Sigmoid colon (tissue), 7 donors: ENCODE results near the gene TPCN1. TPM values are rescaled to one million over a fixed set of nuclear protein-coding genes. Genes with fewer than 3 reads are reported as not detected.

Source experiments
- DNase-seq: peaks from one replicate; pipeline ENCODE4 v3.0.0-alpha.2; 2019
- H3K27ac ChIP-seq, 4 donors: fragments of 200-600 bp; sonication (generic); one replicate each; pipeline ENCODE4 v1.5.1; 2016 to 2019; ENCODE audit warnings: mild to moderate bottlenecking in 1 of 4
- H3K27me3 ChIP-seq, 3 donors: fragments of 200-600 bp; sonication (generic); one replicate each; pipeline ENCODE4 v1.5.1; 2019; ENCODE audit warnings: mild to moderate bottlenecking in 1 of 3
- H3K36me3 ChIP-seq, 4 donors: fragments of 200-600 bp; sonication (generic); one replicate each; pipeline ENCODE4 v1.5.1; 2016 to 2019
- H3K4me1 ChIP-seq, 4 donors: fragments of 200-600 bp; sonication (generic); one replicate each; pipeline ENCODE4 v1.5.1; 2017 to 2019
- H3K4me3 ChIP-seq, 4 donors: fragments of 200-600 bp; sonication (generic); one replicate each; pipeline ENCODE4 v1.5.1; 2017 to 2019; ENCODE audit warnings: mild to moderate bottlenecking in 2 of 4, moderate library complexity in 1 of 4
- H3K9me3 ChIP-seq, 4 donors: fragments of 200-600 bp in 3 of 4; sonication (generic) in 3 of 4; one replicate each; pipeline versions ENCODE4 v1.5.1 to v1.6.1; 2013 to 2019
- EP300 ChIP-seq, 4 donors: sonication (generic); formaldehyde crosslinking; IDR thresholded peaks; one replicate each; pipeline ENCODE4 v1.6.1; 2017; ENCODE audit warnings: antibody characterized with exemption in 4 of 4
- POLR2A ChIP-seq, 2 donors: fragments of 450-650 bp; IDR thresholded peaks; one replicate each; pipeline ENCODE4 v1.6.1; 2016; ENCODE audit warnings: antibody characterized with exemption in 2 of 2, mild to moderate bottlenecking in 2 of 2, moderate library complexity in 2 of 2
- POLR2AphosphoS5 ChIP-seq, 4 donors: sonication (generic); formaldehyde crosslinking; IDR thresholded peaks; one replicate each; pipeline ENCODE4 v1.6.1; 2017; ENCODE audit warnings: antibody characterized with exemption in 4 of 4
- WGBS, 2 donors: extraction: QIAGEN DNeasy Blood & Tissue Kit; methylation state at CpG; one replicate each; pipeline ENCODE4 v1.1.7; 2013; 5-methylcytosine and 5-hydroxymethylcytosine counted together
- intact Hi-C: fragments of 100-400 bp; cut with DNase I; formaldehyde crosslinking; loops from one replicate; pipeline ENCODE4 v1.15.1; 2023
- polyA plus RNA-seq, 3 donors: library from polyadenylated mRNA; stranded (reverse); fragments of 200-250 nt; gene quantifications; one replicate each; pipeline ENCODE4 v1.2.3, GENCODE V29; 2013
- total RNA-seq, 4 donors: library from RNA; depleted of rRNA; stranded (reverse); fragments of >200 nt; gene quantifications; one replicate each; pipeline ENCODE4 v1.1.0, GENCODE V29; 2016
- TF ChIP-seq, protein P1 (sequence below), 4 experiments: fragments of 450-650 bp in 3 of 4; fragments of 200-600 bp in 1 of 4; IDR thresholded peaks; one replicate each; pipeline ENCODE4 v1.5.1; 2016 to 2019; ENCODE audit warnings: antibody characterized with exemption in 4 of 4, mild to moderate bottlenecking in 3 of 4, moderate library complexity in 2 of 4
- donor health status: healthy with polysubstance abuse.
- donor health status: Bipolar disorder and iron deficiency.
- donor health status: healthy.

TPCN1 gene
- total RNA-seq (10 to 100 TPM; 25.7 to 51.5 (median 28.9) TPM), polyA plus RNA-seq (10 to 100 TPM in 1 of 3 donors, 1 to 10 TPM in 2; 6.0 to 51.0 (median 9.7) TPM)

DNA sequence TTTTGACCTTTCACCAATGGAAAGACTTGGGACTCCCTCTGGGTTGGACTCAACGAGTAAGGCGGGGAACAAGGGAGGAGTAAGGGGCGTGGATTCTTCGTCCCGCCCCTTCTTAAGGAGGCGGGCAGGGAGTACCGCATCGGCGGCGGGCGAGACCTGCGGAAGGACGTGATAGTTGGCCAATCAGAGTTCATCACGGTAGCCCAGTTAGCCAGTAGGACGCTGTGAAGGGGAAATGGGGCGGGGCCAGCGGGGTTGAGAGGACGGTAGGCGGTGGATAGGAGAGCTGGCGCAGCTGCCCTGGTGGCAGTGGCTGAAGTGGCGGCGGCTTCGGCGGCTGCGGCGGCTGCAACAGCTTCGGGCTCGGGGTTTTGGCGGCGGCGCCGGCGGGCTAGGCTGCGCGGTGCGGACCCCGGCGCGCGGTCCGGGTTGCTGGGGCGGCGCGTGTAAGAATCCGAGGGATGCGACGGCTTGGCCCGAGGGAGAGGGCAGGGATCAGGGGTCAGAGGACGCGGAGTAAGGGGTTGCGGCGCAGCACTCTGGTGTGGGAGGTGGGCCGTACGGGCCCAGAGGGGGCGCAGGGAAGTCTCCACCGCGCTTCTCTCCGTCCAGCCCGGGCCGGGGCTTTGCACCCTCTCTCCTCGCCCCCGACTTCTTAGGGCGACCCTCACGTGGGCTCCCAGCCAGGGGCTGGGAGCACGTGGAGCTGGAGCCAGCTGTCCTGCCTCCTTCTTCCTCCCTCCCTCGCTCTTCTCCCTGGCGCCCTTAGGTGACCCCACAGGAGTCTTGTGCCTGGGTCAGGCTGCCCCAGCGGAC, at the start of gene TPCN1:
TSS of gene TPCN1 (plus strand) at position 284 of the 816 bp plus-strand sequence. CDS start 5,389 bp downstream, outside the sequence.
- peak within 1 kb of the TSS; percentile 77 to 97 (median 94) for H3K4me3 ChIP-seq
- no peaks in the 10 kb centered on the region for H3K27me3 ChIP-seq
- intact Hi-C loops = loop anchor here (1.0 to 2.0 kb wide), 2 partner anchors 37 to 137 kb away; partner anchors contain the start of genes DDX54, PLBD2 and RITA1
- WGBS, 2 donors = 0 to 1% methylated on average over 68 of the region's 68 CpGs
- H3K27ac ChIP-seq = peak within 1 kb of the TSS; percentile 93 to 98 (median 96)
- peaks cover 0 to 38% (median 30%) of the 10 kb centered on the region in 4 donors for H3K4me1 ChIP-seq
- no peaks in the 10 kb centered on the region for H3K36me3 ChIP-seq
- no peaks in the 10 kb centered on the region for H3K9me3 ChIP-seq
- DNase-seq = peak; percentile 100
- TF ChIP-seq POLR2AphosphoS5 (IDR thresholded peaks at IDR 0.05) = peak; percentile 92 to 98 (median 98)
- TF ChIP-seq, protein P1, sequence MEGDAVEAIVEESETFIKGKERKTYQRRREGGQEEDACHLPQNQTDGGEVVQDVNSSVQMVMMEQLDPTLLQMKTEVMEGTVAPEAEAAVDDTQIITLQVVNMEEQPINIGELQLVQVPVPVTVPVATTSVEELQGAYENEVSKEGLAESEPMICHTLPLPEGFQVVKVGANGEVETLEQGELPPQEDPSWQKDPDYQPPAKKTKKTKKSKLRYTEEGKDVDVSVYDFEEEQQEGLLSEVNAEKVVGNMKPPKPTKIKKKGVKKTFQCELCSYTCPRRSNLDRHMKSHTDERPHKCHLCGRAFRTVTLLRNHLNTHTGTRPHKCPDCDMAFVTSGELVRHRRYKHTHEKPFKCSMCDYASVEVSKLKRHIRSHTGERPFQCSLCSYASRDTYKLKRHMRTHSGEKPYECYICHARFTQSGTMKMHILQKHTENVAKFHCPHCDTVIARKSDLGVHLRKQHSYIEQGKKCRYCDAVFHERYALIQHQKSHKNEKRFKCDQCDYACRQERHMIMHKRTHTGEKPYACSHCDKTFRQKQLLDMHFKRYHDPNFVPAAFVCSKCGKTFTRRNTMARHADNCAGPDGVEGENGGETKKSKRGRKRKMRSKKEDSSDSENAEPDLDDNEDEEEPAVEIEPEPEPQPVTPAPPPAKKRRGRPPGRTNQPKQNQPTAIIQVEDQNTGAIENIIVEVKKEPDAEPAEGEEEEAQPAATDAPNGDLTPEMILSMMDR (IDR thresholded peaks at IDR 0.05) = no peak
- peak; percentile 82 to 89 for TF ChIP-seq POLR2A (IDR thresholded peaks at IDR 0.05)
- TF ChIP-seq EP300 (IDR thresholded peaks at IDR 0.05) = no peak

DNA sequence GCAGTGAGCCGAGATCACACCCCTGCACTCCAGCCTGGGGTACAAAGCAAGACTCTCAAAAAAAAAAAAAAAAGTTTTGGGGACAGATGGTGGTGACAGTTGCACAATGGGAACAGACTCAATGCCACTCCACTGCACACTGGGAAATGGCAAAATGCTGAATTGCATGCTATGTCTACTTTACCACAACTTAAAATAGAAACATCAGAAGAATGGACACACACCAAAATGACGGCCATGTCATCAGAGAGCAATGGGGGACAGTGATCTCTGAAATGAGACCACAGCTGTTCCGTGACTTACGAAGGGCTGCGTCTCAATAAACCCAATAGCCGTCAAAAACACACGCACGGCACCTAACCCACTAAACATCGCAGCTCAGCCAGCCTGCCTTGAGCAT, 49.7 kb upstream of the TPCN1 start:
- Histone ChIP-seq H3K4me1 (no peaks in the 10 kb centered on the region), H3K4me3 (no peak overlapping the region), H3K9me3 (no peaks in the 10 kb centered on the region), H3K27me3 (no peaks in the 10 kb centered on the region), H3K36me3 (peaks cover 69 to 97% (median 77%) of the 10 kb centered on the region in 4 donors), H3K27ac (no peak overlapping the region)
- intact Hi-C loops = no loop called here
- DNase-seq = no peak
- 78 to 97% methylated on average over 9 of the region's 9 CpGs for WGBS, 2 donors
- TF ChIP-seq, protein P1 (IDR thresholded peaks at IDR 0.05) = no peak
- TF ChIP-seq POLR2A (IDR thresholded peaks at IDR 0.05) = no peak
- no peak for TF ChIP-seq EP300 (IDR thresholded peaks at IDR 0.05)
- no peak for TF ChIP-seq POLR2AphosphoS5 (IDR thresholded peaks at IDR 0.05)

DNA sequence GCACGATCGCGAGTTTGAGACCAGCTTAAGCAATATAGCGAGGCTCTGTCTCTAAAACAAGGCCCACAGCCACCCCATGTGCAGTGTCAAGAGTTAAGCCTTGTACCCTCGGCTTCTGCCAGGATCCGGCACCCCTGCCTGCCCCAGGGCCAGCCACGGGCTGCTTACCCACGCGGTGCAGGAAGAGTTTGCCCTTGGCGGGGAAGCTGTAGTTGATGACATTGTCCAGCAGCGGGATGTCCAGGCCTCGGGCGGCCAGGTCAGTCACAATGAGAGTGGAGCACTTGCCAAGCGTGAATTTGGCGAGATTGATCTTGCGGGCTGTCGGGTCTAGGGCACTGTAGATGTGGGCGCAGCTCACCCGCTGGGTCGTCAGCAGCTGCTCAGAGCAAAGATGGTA, 49.1 kb upstream of the TPCN1 start:
- peaks cover 72 to 97% (median 79%) of the 10 kb centered on the region in 4 donors for H3K36me3 ChIP-seq
- WGBS, 2 donors = 95 to 96% methylated on average over 20 of the region's 20 CpGs
- H3K4me1 ChIP-seq = no peaks in the 10 kb centered on the region
- H3K27ac ChIP-seq = no peak overlapping the region
- no peaks in the 10 kb centered on the region for H3K9me3 ChIP-seq
- no peak for DNase-seq
- TF ChIP-seq POLR2A (IDR thresholded peaks at IDR 0.05) (no peak), POLR2AphosphoS5 (IDR thresholded peaks at IDR 0.05) (no peak), EP300 (IDR thresholded peaks at IDR 0.05) (no peak)
- TF ChIP-seq, protein P1 (IDR thresholded peaks at IDR 0.05) = no peak
- H3K4me3 ChIP-seq = no peak overlapping the region
- H3K27me3 ChIP-seq = no peaks in the 10 kb centered on the region
- intact Hi-C loops = no loop called here

DNA sequence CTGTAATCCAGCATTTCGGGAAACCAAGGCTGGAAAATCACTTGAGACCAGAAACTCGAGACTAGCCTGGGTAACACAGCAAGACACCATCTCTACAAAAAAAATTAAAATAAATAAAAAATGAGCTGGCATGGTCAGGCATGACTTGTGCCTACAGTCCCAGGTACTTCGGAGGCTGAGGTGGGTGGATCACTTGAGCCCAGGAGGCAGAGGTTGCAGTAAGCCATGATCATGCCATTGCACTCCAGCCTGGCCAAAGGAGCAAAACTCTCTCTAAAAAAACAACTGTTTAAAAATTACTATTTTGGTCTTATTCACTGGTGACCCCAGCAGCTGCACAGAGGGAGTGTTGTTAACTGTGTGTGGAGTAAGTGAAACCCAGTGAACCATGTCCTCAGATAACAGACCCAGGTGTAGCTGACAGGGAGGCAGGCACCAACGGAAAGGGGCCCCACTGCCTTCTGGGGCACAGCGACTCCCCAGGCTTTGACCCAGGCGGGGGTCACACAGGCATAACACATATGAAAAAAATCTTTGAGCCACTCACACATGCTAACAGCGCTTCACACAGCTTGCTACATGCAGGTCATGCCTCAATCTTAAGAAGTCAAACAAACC, 48.1 kb upstream of the TPCN1 start:
- no peak overlapping the region for H3K27ac ChIP-seq
- no peak overlapping the region for H3K4me3 ChIP-seq
- no peaks in the 10 kb centered on the region for H3K9me3 ChIP-seq
- H3K36me3 ChIP-seq = peaks cover 72 to 97% (median 81%) of the 10 kb centered on the region in 4 donors
- TF ChIP-seq EP300 (IDR thresholded peaks at IDR 0.05) (no peak), POLR2AphosphoS5 (IDR thresholded peaks at IDR 0.05) (no peak), POLR2A (IDR thresholded peaks at IDR 0.05) (no peak)
- TF ChIP-seq, protein P1 (IDR thresholded peaks at IDR 0.05) = no peak
- DNase-seq = no peak
- intact Hi-C loops = no loop called here
- H3K4me1 ChIP-seq = no peaks in the 10 kb centered on the region
- H3K27me3 ChIP-seq = no peaks in the 10 kb centered on the region
- 85 to 94% methylated on average over 7 of the region's 7 CpGs for WGBS, 2 donors
